ENCODE measurements around the gene IRF5.

DNA sequence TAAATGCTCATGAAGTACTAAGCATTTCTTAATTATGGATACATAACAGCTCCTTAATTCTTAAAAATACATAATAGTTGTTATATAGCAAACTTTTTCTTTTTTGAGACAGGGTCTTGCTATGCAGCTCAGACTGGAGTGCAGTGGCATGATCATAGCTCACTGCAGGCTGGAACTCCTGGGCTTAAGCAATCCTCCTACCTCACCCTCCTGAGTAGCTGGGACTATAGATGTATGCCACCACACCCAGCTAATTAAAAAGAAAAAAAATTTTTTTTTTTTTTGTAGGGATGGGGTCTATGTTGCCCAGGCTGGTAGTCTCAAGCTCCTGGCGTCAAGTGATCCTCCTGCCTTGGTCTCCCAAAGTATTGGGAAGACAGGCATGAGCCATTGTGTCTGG lies 30.9 kb downstream of the IRF5 start:
- TF ChIP-seq, protein P1, sequence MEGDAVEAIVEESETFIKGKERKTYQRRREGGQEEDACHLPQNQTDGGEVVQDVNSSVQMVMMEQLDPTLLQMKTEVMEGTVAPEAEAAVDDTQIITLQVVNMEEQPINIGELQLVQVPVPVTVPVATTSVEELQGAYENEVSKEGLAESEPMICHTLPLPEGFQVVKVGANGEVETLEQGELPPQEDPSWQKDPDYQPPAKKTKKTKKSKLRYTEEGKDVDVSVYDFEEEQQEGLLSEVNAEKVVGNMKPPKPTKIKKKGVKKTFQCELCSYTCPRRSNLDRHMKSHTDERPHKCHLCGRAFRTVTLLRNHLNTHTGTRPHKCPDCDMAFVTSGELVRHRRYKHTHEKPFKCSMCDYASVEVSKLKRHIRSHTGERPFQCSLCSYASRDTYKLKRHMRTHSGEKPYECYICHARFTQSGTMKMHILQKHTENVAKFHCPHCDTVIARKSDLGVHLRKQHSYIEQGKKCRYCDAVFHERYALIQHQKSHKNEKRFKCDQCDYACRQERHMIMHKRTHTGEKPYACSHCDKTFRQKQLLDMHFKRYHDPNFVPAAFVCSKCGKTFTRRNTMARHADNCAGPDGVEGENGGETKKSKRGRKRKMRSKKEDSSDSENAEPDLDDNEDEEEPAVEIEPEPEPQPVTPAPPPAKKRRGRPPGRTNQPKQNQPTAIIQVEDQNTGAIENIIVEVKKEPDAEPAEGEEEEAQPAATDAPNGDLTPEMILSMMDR (IDR thresholded peaks at IDR 0.05) = no peak
- TF ChIP-seq POLR2A (IDR thresholded peaks at IDR 0.05) = no peak
- no peak for TF ChIP-seq POLR2AphosphoS5 (IDR thresholded peaks at IDR 0.05)
